ENCODE measurements around the gene ADCK1. TPM values are rescaled to one million over a fixed set of nuclear protein-coding genes. Genes with fewer than 3 reads are reported as not detected.

ADCK1 gene
- total RNA-seq, 1 experiment from 2014 or later, result 10.1 TPM

DNA sequence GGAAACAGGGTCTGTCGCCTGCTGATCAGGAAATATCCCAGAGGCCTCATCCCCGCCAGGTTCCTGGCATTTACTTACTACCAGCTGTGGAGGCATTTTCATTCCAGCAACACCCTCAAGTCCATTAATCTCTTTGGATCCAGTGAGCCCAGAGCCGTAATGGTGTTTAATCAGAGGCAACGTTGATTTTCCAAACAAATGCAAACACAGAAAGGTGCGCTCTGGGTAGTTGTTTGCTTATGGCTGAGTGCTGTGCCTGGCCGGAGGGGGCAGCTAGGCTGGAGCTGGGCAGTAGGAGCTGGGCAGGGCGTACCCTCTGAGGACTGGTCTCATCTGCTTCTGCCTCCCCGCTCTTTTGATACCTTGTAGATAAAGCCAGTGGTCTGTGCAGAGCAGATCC is 110.6 kb downstream of the ADCK1 start:
- CTCF ChIA-PET, result no interaction called here
- intact Hi-C loops (cut with micrococcal nuclease; ENCODE audit: unreplicated experiment), result no loop called here
- POLR2A ChIA-PET, result no interaction called here
- ATAC-seq (no peak), DNase-seq (ENCODE audit: low read depth, low spot score) (no peak)
- TF ChIP-seq, protein P1, sequence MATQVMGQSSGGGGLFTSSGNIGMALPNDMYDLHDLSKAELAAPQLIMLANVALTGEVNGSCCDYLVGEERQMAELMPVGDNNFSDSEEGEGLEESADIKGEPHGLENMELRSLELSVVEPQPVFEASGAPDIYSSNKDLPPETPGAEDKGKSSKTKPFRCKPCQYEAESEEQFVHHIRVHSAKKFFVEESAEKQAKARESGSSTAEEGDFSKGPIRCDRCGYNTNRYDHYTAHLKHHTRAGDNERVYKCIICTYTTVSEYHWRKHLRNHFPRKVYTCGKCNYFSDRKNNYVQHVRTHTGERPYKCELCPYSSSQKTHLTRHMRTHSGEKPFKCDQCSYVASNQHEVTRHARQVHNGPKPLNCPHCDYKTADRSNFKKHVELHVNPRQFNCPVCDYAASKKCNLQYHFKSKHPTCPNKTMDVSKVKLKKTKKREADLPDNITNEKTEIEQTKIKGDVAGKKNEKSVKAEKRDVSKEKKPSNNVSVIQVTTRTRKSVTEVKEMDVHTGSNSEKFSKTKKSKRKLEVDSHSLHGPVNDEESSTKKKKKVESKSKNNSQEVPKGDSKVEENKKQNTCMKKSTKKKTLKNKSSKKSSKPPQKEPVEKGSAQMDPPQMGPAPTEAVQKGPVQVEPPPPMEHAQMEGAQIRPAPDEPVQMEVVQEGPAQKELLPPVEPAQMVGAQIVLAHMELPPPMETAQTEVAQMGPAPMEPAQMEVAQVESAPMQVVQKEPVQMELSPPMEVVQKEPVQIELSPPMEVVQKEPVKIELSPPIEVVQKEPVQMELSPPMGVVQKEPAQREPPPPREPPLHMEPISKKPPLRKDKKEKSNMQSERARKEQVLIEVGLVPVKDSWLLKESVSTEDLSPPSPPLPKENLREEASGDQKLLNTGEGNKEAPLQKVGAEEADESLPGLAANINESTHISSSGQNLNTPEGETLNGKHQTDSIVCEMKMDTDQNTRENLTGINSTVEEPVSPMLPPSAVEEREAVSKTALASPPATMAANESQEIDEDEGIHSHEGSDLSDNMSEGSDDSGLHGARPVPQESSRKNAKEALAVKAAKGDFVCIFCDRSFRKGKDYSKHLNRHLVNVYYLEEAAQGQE (IDR thresholded peaks at IDR 0.05; ENCODE audit: insufficient read depth in 1 of 2, low read depth in 2 of 2, low read length in 1 of 2), result no peak
- TF ChIP-seq POLR2AphosphoS5 (IDR thresholded peaks at IDR 0.05; ENCODE audit: low read depth, low read length) (no peak), TCF7L2 (IDR thresholded peaks at IDR 0.05; ENCODE audit: low read depth, low read length) (no peak), SIN3A (IDR thresholded peaks at IDR 0.05; ENCODE audit: borderline replicate concordance, insufficient read depth, low read depth, low read length) (no peak)
- TF ChIP-seq, protein P2, sequence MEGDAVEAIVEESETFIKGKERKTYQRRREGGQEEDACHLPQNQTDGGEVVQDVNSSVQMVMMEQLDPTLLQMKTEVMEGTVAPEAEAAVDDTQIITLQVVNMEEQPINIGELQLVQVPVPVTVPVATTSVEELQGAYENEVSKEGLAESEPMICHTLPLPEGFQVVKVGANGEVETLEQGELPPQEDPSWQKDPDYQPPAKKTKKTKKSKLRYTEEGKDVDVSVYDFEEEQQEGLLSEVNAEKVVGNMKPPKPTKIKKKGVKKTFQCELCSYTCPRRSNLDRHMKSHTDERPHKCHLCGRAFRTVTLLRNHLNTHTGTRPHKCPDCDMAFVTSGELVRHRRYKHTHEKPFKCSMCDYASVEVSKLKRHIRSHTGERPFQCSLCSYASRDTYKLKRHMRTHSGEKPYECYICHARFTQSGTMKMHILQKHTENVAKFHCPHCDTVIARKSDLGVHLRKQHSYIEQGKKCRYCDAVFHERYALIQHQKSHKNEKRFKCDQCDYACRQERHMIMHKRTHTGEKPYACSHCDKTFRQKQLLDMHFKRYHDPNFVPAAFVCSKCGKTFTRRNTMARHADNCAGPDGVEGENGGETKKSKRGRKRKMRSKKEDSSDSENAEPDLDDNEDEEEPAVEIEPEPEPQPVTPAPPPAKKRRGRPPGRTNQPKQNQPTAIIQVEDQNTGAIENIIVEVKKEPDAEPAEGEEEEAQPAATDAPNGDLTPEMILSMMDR (IDR thresholded peaks at IDR 0.05), result no peak
- no TSS peak for BruUV-seq (replicated peaks)
- no peak overlapping the region for H3K27ac ChIP-seq (ENCODE audit: low read length)
- H3K36me3 ChIP-seq (ENCODE audit: control insufficient read depth, insufficient read depth, low read length), result no peaks in the 10 kb centered on the region
- H3K9me3 ChIP-seq (ENCODE audit: control insufficient read depth, insufficient read depth, low read depth, low read length), result no peaks in the 10 kb centered on the region
- H3K4me1 ChIP-seq (ENCODE audit: control insufficient read depth, insufficient read depth, low read length), result no peaks in the 10 kb centered on the region
- in situ Hi-C loops (cut with HindIII; ENCODE audit: low pct_unique_long_range_greater_than_20kb, low sequenced_read_pairs), result no loop called here
- no peak overlapping the region for H3K4me3 ChIP-seq (ENCODE audit: low read depth in 2 of 2, low read length in 2 of 2)
- H3K27me3 ChIP-seq (ENCODE audit: control insufficient read depth, insufficient read depth, low read length), result no peaks in the 10 kb centered on the region

DNA sequence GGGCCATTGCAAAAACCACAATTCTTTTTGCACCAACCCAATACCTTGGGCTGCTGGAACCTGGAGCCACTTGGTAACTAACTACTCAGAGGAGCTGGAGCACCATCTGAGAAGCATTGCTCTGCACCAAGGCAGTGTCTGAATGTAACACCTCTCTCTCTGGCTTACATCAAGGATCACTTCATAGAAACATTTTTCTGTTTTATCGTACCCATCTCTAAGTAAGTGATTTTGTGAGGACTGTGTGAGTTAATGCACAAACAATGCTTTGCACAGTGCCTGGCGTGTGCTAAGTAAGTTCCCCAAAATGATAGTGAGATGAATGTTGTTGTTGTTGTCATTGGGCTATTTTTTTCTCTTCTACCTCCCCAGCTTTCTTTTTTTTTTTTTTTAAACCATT is 111.4 kb downstream of the ADCK1 start:
- no TSS peak for BruUV-seq (replicated peaks)
- no peak for DNase-seq (ENCODE audit: low read depth, low spot score)
- in situ Hi-C loops (cut with HindIII; ENCODE audit: low pct_unique_long_range_greater_than_20kb, low sequenced_read_pairs) (no loop called here), intact Hi-C loops (cut with micrococcal nuclease; ENCODE audit: unreplicated experiment) (no loop called here)
- TF ChIP-seq SIN3A (IDR thresholded peaks at IDR 0.05; ENCODE audit: borderline replicate concordance, insufficient read depth, low read depth, low read length), result no peak
- TF ChIP-seq, protein P2 (IDR thresholded peaks at IDR 0.05), result no peak
- TF ChIP-seq POLR2AphosphoS5 (IDR thresholded peaks at IDR 0.05; ENCODE audit: low read depth, low read length), result no peak
- TF ChIP-seq, protein P1 (IDR thresholded peaks at IDR 0.05; ENCODE audit: insufficient read depth in 1 of 2, low read depth in 2 of 2, low read length in 1 of 2), result no peak
- TF ChIP-seq TCF7L2 (IDR thresholded peaks at IDR 0.05; ENCODE audit: low read depth, low read length), result no peak
- H3K27ac ChIP-seq (ENCODE audit: low read length), result no peak overlapping the region
- no peak overlapping the region for H3K4me3 ChIP-seq (ENCODE audit: low read depth in 2 of 2, low read length in 2 of 2)
- no peak for ATAC-seq
- no peaks in the 10 kb centered on the region for H3K4me1 ChIP-seq (ENCODE audit: control insufficient read depth, insufficient read depth, low read length)
- ChIA-PET POLR2A (no interaction called here), CTCF (no interaction called here)
- H3K27me3 ChIP-seq (ENCODE audit: control insufficient read depth, insufficient read depth, low read length), result no peaks in the 10 kb centered on the region
- no peaks in the 10 kb centered on the region for H3K36me3 ChIP-seq (ENCODE audit: control insufficient read depth, insufficient read depth, low read length)
- no peaks in the 10 kb centered on the region for H3K9me3 ChIP-seq (ENCODE audit: control insufficient read depth, insufficient read depth, low read depth, low read length)
